AG09319 (cell line): ENCODE measurements around the gene KCTD8.

Experiments used
- DNase-seq: peaks from one replicate; pipeline ENCODE4 v3.0.0-alpha.2; 2010; ENCODE audit warnings: low read depth; ENCODE audit errors: extremely low read depth
- CTCF ChIP-seq: IDR thresholded peaks from 2 replicates; pipeline ENCODE4 v1.5.1; 2011; ENCODE audit warnings: low read depth, mild to moderate bottlenecking, inconsistent platforms, low read length, moderate library complexity

The KCTD8 gene

GRCh38 chr4:44422912-44423311 lies 25.7 kb downstream of the KCTD8 start:
- DNase-seq, result no peak
- TF ChIP-seq CTCF, result no peak

GRCh38 chr4:44421330-44422065 lies 27.1 kb downstream of the KCTD8 start:
- no peak for DNase-seq
- no peak for TF ChIP-seq CTCF

- TF ChIP-seq CTCF, result no peak
- DNase-seq, result no peak
Measured at GRCh38 chr4:44415251-44415650, 33.4 kb downstream of the KCTD8 start.

- no peak for TF ChIP-seq CTCF
Measured at GRCh38 chr4:44368413-44369167, 80.0 kb downstream of the KCTD8 start.

GRCh38 chr4:44354172-44354571 lies 94.4 kb downstream of the KCTD8 start:
- DNase-seq, result no peak
- TF ChIP-seq CTCF, result no peak

More at GRCh38 chr4:44368413-44369167, 80.0 kb downstream of the KCTD8 start:
- DNase-seq, result no peak

GRCh38 chr4:44351069-44351468 lies 97.5 kb downstream of the KCTD8 start:
- no peak for TF ChIP-seq CTCF
- DNase-seq, result no peak

- no peak for TF ChIP-seq CTCF
Measured at GRCh38 chr4:44342800-44343199, 105.8 kb downstream of the KCTD8 start.

More at GRCh38 chr4:44342800-44343199, 105.8 kb downstream of the KCTD8 start:
- DNase-seq, result no peak
